Measurements from ENCODE around the gene PSMB4.

The PSMB4 gene

GRCh38 chr1:151444783-151445177 lies 45.4 kb downstream of the PSMB4 start:
- no peak for DNase-seq

GRCh38 chr1:151447696-151448095 lies 48.3 kb downstream of the PSMB4 start:
- DNase-seq = no peak

All from COR-L47 (cell line).